Neural cell (in vitro differentiated cells): ENCODE data around the gene CCDC74A. TPM values are rescaled to one million over a fixed set of nuclear protein-coding genes. Genes with fewer than 3 reads are reported as not detected.
"Not testable (repeated sequence)": the region's sequence is repeated elsewhere in the genome, so short reads cannot be mapped to it uniquely, and the experiment has no call there.

Experiments
- H2AFZ ChIP-seq: fragments of 200-600, 300-800 bp; sonication (generic), shearing (Covaris generic); 2 replicates; pipeline ENCODE4 v1.6.0; 2014; ENCODE audit warnings: low read depth, mild to moderate bottlenecking, antibody characterized with exemption, low read length, moderate library complexity
- H3F3A ChIP-seq: fragments of 200-600 bp; shearing (Covaris generic); 2 replicates; pipeline ENCODE4 v1.6.1; 2016; ENCODE audit warnings: mild to moderate bottlenecking, moderate library complexity, mixed read lengths, antibody characterized with exemption, low read length; ENCODE audit not compliant: insufficient read depth, poor library complexity, severe bottlenecking
- H3K27ac ChIP-seq: fragments of 200-600, 300-800 bp; sonication (generic), shearing (Covaris generic); 2 replicates; pipeline ENCODE4 v1.5.1; 2014; ENCODE audit warnings: mild to moderate bottlenecking, low read length, moderate library complexity
- H3K27me3 ChIP-seq: fragments of 300-800, 200-600 bp; sonication (generic), shearing (Covaris generic); 2 replicates; pipeline ENCODE4 v1.6.0; 2014; ENCODE audit warnings: mild to moderate bottlenecking, low read depth, low read length, moderate library complexity; ENCODE audit not compliant: insufficient read depth
- H3K36me3 ChIP-seq: fragments of 300-800, 200-600 bp; sonication (generic), shearing (Covaris generic); 2 replicates; pipeline ENCODE4 v1.5.1; 2014; ENCODE audit warnings: mild to moderate bottlenecking, antibody characterized with exemption, low read length, moderate library complexity; ENCODE audit not compliant: insufficient read depth
- H3K4me2 ChIP-seq: fragments of 300-800, 200-600 bp; sonication (generic), shearing (Covaris generic); 2 replicates; pipeline ENCODE4 v1.6.0; 2014; ENCODE audit warnings: mild to moderate bottlenecking, low read length
- H3K4me3 ChIP-seq: fragments of 300-800, 200-600 bp; sonication (generic), shearing (Covaris generic); 2 replicates; pipeline ENCODE4 v1.5.1; 2014; ENCODE audit warnings: mild to moderate bottlenecking, low read length, moderate library complexity
- H3K79me2 ChIP-seq: fragments of 200-600 bp; shearing (Covaris generic); replicated peaks from 2 replicates; pipeline ENCODE4 v1.6.0; 2014; ENCODE audit warnings: mild to moderate bottlenecking, low read length, moderate library complexity; ENCODE audit not compliant: insufficient read depth
- H3K9ac ChIP-seq: fragments of 300-800, 200-600 bp; sonication (generic), shearing (Covaris generic); 2 replicates; pipeline ENCODE4 v1.6.1; 2016; ENCODE audit warnings: mild to moderate bottlenecking, low read length, mixed read lengths
- H3K9me2 ChIP-seq: fragments of 200-600 bp; shearing (Covaris generic); 2 replicates; pipeline ENCODE4 v1.6.1; 2016; ENCODE audit warnings: mild to moderate bottlenecking, low read length, mixed read lengths; ENCODE audit not compliant: insufficient read depth
- H3K9me3 ChIP-seq: fragments of 200-600, 300-800 bp; sonication (generic), shearing (Covaris generic); 2 replicates; pipeline ENCODE4 v1.6.1; 2016; ENCODE audit warnings: mild to moderate bottlenecking, mixed run types, low read length, moderate library complexity, mixed read lengths
- H4K20me1 ChIP-seq: fragments of 200-600 bp; shearing (Covaris generic); 2 replicates; pipeline ENCODE4 v1.6.1; 2016; ENCODE audit warnings: mild to moderate bottlenecking, mixed run types; ENCODE audit not compliant: insufficient read depth
- EZH2 ChIP-seq: fragments of 200-600, 300-800 bp; shearing (Covaris generic), sonication (generic); IDR thresholded peaks from 2 replicates; pipeline ENCODE4 v1.6.1; 2014; ENCODE audit warnings: antibody characterized with exemption, low read length, borderline replicate concordance, mild to moderate bottlenecking; ENCODE audit not compliant: insufficient read depth, poor library complexity, severe bottlenecking
- MXI1 ChIP-seq: fragments of 450-650 bp; conservative IDR thresholded peaks from 2 replicates; pipeline ENCODE4 v1.6.1; 2014; ENCODE audit warnings: antibody characterized with exemption, mild to moderate bottlenecking; ENCODE audit not compliant: poor library complexity, severe bottlenecking
- RAD21 ChIP-seq: fragments of 450-650 bp; conservative IDR thresholded peaks from 2 replicates; pipeline ENCODE4 v1.6.1; 2014; ENCODE audit warnings: antibody characterized with exemption, mild to moderate bottlenecking, moderate library complexity
- REST ChIP-seq: IDR thresholded peaks from 2 replicates; pipeline ENCODE4 v1.6.1; 2012; ENCODE audit warnings: borderline replicate concordance
- TAF1 ChIP-seq: IDR thresholded peaks from 2 replicates; pipeline ENCODE4 v1.6.1; 2012; ENCODE audit warnings: low read depth
- polyA plus RNA-seq: library from polyadenylated mRNA; depleted of rRNA; stranded (reverse); fragments of >200 nt; gene quantifications from 2 replicates; pipeline ENCODE4 v1.2.3, GENCODE V29; 2014

Gene CCDC74A
- polyA plus RNA-seq, 1 donor from 2014 or later = 38.2 TPM

GRCh38 chr2:131509615-131510014, 18.1 kb upstream of the CCDC74A start:
- no peaks in the 10 kb centered on the region for H4K20me1 ChIP-seq
- H3K27me3 ChIP-seq = no peaks in the 10 kb centered on the region
- H3K36me3 ChIP-seq = no peaks in the 10 kb centered on the region
- no peaks in the 10 kb centered on the region for H3K79me2 ChIP-seq
- no peak overlapping the region for H3K27ac ChIP-seq
- no peak overlapping the region for H3K4me2 ChIP-seq
- H2AFZ ChIP-seq = no peak overlapping the region
- H3F3A ChIP-seq = no peaks in the 10 kb centered on the region
- TF ChIP-seq MXI1 (no peak), REST (no peak), EZH2 (no peak), RAD21 (no peak), TAF1 (no peak)
- H3K9ac ChIP-seq = no peak overlapping the region
- no peaks in the 10 kb centered on the region for H3K9me2 ChIP-seq
- H3K4me3 ChIP-seq = no peak overlapping the region
- no peaks in the 10 kb centered on the region for H3K9me3 ChIP-seq

- not testable (repeated sequence) for H3K79me2 ChIP-seq, H3K9ac ChIP-seq, H3K4me2 ChIP-seq, H3K27me3 ChIP-seq, H3K36me3 ChIP-seq, H3F3A ChIP-seq, H4K20me1 ChIP-seq, H3K9me3 ChIP-seq, H3K9me2 ChIP-seq, H2AFZ ChIP-seq, H3K4me3 ChIP-seq, H3K27ac ChIP-seq
Observed at GRCh38 chr2:131511291-131511968, 16.3 kb upstream of the CCDC74A start.

GRCh38 chr2:131511969-131512870, 15.5 kb upstream of the CCDC74A start:
- not testable (repeated sequence) for H4K20me1 ChIP-seq, H3F3A ChIP-seq, H3K9me2 ChIP-seq, H3K36me3 ChIP-seq, H3K27me3 ChIP-seq, H3K4me2 ChIP-seq, H2AFZ ChIP-seq, H3K27ac ChIP-seq, H3K4me3 ChIP-seq, H3K9ac ChIP-seq, H3K9me3 ChIP-seq, H3K79me2 ChIP-seq

- not testable (repeated sequence) for H3K4me3 ChIP-seq, H3K9me3 ChIP-seq, H4K20me1 ChIP-seq, H3K9ac ChIP-seq, H2AFZ ChIP-seq, H3K36me3 ChIP-seq, H3K79me2 ChIP-seq, H3K27me3 ChIP-seq, H3F3A ChIP-seq, H3K27ac ChIP-seq, H3K4me2 ChIP-seq, H3K9me2 ChIP-seq
Observed at GRCh38 chr2:131514408-131515166, 13.1 kb upstream of the CCDC74A start.

GRCh38 chr2:131515235-131515634, 12.5 kb upstream of the CCDC74A start:
- not testable (repeated sequence) for H3K27ac ChIP-seq, H3K36me3 ChIP-seq, H3K79me2 ChIP-seq, H3K4me2 ChIP-seq, H4K20me1 ChIP-seq, H3K4me3 ChIP-seq, H3K9me3 ChIP-seq, H2AFZ ChIP-seq, H3K27me3 ChIP-seq, H3K9me2 ChIP-seq, H3F3A ChIP-seq, H3K9ac ChIP-seq
